ENCODE measurements around the gene CHST8.

DNA sequence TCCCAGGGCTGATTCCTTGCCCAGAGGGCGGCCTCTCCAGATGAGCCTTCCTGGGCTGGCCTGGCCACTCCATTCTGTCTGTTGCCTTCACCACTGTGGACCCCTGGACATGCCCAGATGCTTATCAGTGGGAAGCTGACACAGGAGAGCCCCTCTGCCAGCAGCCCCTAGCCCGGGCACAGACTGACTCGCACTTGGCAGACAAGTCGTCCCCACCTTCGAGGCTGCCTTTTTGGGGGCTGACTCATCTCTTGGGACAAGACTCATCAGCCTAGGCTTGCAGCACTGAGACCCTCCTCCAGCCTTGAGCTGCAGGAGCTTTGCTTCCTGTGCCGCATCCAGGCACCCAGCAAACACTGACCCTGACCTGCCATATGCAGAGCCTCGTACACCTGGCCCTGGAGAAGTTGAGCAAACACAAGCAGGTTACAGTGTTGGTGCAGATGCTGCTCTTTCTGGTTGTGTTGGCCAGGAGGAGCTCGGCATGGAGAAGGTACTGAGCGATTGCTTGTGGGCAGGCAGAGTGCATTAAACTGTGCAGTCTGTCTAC, 8.1 kb downstream of the CHST8 start:
- no peak for TF ChIP-seq POLR2AphosphoS5 (IDR thresholded peaks at IDR 0.05)
- TF ChIP-seq, protein P1, sequence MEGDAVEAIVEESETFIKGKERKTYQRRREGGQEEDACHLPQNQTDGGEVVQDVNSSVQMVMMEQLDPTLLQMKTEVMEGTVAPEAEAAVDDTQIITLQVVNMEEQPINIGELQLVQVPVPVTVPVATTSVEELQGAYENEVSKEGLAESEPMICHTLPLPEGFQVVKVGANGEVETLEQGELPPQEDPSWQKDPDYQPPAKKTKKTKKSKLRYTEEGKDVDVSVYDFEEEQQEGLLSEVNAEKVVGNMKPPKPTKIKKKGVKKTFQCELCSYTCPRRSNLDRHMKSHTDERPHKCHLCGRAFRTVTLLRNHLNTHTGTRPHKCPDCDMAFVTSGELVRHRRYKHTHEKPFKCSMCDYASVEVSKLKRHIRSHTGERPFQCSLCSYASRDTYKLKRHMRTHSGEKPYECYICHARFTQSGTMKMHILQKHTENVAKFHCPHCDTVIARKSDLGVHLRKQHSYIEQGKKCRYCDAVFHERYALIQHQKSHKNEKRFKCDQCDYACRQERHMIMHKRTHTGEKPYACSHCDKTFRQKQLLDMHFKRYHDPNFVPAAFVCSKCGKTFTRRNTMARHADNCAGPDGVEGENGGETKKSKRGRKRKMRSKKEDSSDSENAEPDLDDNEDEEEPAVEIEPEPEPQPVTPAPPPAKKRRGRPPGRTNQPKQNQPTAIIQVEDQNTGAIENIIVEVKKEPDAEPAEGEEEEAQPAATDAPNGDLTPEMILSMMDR (IDR thresholded peaks at IDR 0.05), result no peak
- no peak for TF ChIP-seq POLR2A (IDR thresholded peaks at IDR 0.05)
- TF ChIP-seq EP300 (IDR thresholded peaks at IDR 0.05; ENCODE audit: low read depth), result no peak
